ENCODE data around the gene INPP5A. TPM values are rescaled to one million over a fixed set of nuclear protein-coding genes. Genes with fewer than 3 reads are reported as not detected.
"Not testable (repeated sequence)": the region's sequence is repeated elsewhere in the genome, so short reads cannot be mapped to it uniquely, and the experiment has no call there.

Gene INPP5A
- total RNA-seq, 4 donors from 2014 or later, result 16.9 to 58.2 (median 29.5) TPM

DNA sequence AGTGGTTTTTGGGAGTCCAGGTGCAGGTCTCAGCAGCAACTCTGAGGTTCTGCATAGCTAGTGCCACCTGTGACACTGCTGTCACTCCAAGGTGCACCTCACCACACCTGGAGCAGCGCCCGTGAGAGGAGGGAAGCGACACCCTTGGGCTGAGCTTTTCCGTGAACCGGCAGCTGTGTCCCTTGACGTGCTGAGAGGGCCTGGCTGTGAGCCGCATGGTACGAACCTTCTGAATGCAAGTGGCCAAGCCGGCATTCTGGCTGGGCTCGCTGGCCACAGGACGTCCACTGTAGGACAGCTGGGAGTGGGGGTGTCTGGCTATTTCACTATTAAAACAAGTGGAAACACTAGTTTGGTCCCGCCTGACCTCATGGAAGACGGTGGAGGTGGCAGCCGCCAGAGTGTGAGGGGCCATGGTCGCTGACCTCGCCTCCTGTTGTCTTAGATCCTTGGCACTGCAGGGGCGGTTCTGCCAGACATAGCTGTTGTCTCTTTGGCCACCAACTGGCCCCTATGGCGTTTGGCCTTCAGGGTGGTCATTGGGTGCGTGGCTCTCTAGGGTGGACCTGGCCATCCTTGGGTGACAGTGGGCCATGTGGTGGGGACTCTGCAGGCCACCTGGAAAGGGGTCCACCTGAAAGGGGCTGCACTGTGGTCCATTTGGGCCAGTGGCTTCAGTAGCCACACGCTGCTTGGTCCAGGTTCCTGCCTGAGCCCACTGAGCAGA is 12.9 kb downstream of the INPP5A start:
- DNase-seq, result no peak
- Histone ChIP-seq H3K36me3 (no peaks in the 10 kb centered on the region), H3K4me3 (no peak overlapping the region), H3K27ac (no peak overlapping the region), H3K4me1 (peaks cover 11 to 56% (median 19%) of the 10 kb centered on the region in 3 donors), H3K27me3 (no peaks in the 10 kb centered on the region), H3K9me3 (no peaks in the 10 kb centered on the region)
- no peak for TF ChIP-seq POLR2A (IDR thresholded peaks at IDR 0.05)
- TF ChIP-seq, protein P1, sequence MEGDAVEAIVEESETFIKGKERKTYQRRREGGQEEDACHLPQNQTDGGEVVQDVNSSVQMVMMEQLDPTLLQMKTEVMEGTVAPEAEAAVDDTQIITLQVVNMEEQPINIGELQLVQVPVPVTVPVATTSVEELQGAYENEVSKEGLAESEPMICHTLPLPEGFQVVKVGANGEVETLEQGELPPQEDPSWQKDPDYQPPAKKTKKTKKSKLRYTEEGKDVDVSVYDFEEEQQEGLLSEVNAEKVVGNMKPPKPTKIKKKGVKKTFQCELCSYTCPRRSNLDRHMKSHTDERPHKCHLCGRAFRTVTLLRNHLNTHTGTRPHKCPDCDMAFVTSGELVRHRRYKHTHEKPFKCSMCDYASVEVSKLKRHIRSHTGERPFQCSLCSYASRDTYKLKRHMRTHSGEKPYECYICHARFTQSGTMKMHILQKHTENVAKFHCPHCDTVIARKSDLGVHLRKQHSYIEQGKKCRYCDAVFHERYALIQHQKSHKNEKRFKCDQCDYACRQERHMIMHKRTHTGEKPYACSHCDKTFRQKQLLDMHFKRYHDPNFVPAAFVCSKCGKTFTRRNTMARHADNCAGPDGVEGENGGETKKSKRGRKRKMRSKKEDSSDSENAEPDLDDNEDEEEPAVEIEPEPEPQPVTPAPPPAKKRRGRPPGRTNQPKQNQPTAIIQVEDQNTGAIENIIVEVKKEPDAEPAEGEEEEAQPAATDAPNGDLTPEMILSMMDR (IDR thresholded peaks at IDR 0.05), result no peak
- intact Hi-C loops (cut with DNase I), result no loop called here
- 83 to 95% methylated on average over 11 to 14 of the region's 20 CpGs for WGBS, 2 donors

DNA sequence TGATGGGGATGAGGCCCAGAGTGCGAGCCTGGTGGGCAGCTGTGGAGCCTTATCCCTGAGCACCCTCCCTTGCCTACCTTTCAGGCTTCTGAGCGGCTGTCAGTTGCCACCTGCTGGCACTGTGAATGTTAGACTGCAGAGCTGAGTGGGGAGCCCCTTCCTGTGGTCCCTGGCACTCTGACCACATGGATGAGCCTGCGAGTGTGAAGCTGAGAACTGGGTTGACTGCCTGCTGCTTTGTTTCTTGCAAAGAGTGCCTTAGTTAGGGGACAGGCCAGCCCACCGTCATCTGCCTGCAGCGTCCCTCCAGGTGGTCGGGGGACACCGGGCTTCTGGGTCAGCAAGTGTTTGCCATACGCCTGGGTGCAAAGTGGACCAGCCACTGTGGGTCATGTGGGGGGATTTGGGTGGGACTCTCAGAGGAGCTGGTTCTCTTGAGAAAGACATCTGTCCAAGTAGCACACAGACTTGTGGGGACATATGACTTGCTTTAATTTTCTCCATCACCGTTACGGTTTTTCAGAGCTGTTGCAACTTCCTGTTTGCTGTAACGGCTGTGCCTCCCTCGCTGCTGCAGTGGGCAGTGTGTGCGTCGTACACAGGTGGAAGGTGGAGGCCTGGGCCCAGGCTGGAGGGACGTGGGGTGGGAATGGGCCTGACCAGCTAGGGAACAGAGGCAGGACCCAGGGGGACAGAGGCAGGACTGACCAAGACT is 13.7 kb downstream of the INPP5A start:
- H3K4me1 ChIP-seq, result peaks cover 11 to 56% (median 16%) of the 10 kb centered on the region in 3 donors
- intact Hi-C loops (cut with DNase I), result no loop called here
- no peaks in the 10 kb centered on the region for H3K36me3 ChIP-seq
- no peak for DNase-seq
- H3K27me3 ChIP-seq, result no peaks in the 10 kb centered on the region
- H3K9me3 ChIP-seq, result no peaks in the 10 kb centered on the region
- 34 to 64% methylated on average over 5 to 9 of the region's 15 CpGs for WGBS, 2 donors
- no peak for TF ChIP-seq POLR2A (IDR thresholded peaks at IDR 0.05)
- TF ChIP-seq, protein P1 (IDR thresholded peaks at IDR 0.05), result no peak
- peak overlapping the region in 1 of 4 donors; percentile 49 for H3K27ac ChIP-seq
- no peak overlapping the region for H3K4me3 ChIP-seq

DNA sequence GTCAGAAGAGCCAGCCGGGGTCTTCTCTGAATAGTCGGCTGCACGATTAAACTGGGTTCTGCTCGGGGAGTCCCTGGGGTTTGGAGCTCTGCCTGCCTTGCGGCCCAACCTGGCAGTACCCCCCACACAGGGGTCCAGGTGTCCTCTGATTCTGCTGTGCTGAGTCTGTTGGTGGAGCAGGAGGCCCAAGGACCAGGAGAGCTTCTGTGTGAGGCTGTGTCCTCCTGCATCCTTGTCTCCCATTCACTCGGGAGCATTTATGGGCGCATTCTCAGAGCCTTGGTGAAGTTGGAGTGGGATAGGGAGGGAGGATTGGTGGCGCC is 14.2 kb downstream of the INPP5A start:
- Histone ChIP-seq H3K27me3 (no peaks in the 10 kb centered on the region), H3K9me3 (no peaks in the 10 kb centered on the region), H3K36me3 (no peaks in the 10 kb centered on the region), H3K4me1 (peaks cover 6 to 56% (median 11%) of the 10 kb centered on the region in 3 donors), H3K27ac (peak overlapping the region in 1 of 4 donors; percentile 49), H3K4me3 (no peak overlapping the region)
- no peak for DNase-seq
- intact Hi-C loops (cut with DNase I), result no loop called here
- TF ChIP-seq POLR2A (IDR thresholded peaks at IDR 0.05), result no peak
- TF ChIP-seq, protein P1 (IDR thresholded peaks at IDR 0.05), result no peak
- WGBS, 2 donors, result 70 to 77% methylated on average over 2 to 5 of the region's 8 CpGs

DNA sequence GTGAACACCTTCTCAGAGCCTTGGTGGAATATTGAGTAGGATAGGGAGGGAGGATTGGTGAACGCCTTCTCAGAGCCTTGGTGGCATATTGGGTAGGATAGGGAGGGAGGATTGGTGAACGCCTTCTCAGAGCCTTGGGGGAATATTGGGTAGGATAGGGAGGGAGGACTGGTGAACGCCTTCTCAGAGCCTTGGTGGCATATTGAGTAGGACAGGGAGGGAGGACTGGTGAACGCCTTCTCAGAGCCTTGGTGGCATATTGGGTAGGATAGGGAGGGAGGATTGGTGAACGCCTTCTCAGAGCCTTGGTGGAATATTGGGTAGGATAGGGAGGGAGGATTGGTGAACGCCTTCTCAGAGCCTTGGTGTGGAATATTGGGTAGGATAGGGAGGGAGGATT is 15.0 kb downstream of the INPP5A start:
- H3K9me3 ChIP-seq; H3K27ac ChIP-seq; H3K36me3 ChIP-seq; DNase-seq; H3K27me3 ChIP-seq; intact Hi-C loops (cut with DNase I); H3K4me3 ChIP-seq: not testable (repeated sequence)
- 96 to 97% methylated on average over 6 of the region's 6 CpGs for WGBS, 2 donors
- H3K4me1 ChIP-seq, result peaks cover 4 to 56% (median 5%) of the 10 kb centered on the region in 3 donors

DNA sequence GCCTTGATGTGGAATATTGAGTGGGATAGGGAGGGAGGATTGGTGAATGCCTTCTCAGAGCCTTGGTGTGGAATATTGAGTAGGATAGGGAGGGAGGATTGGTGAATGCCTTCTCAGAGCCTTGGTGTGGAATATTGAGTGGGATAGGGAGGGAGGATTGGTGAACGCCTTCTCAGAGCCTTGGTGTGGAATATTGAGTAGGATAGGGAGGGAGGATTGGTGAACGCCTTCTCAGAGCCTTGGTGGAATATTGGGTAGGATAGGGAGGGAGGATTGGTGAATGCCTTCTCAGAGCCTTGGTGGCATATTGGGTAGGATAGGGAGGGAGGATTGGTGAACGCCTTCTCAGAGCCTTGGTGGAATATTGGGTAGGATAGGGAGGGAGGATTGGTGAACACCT is 16.0 kb downstream of the INPP5A start:
- H3K4me3 ChIP-seq; H3K36me3 ChIP-seq; intact Hi-C loops (cut with DNase I); DNase-seq; H3K9me3 ChIP-seq; H3K27ac ChIP-seq; H3K27me3 ChIP-seq: not testable (repeated sequence)
- WGBS, 2 donors, result 72 to 93% methylated on average over 3 of the region's 3 CpGs
- H3K4me1 ChIP-seq, result peaks cover 4 to 63% (median 5%) of the 10 kb centered on the region in 3 donors
